Neural cell (in vitro differentiated cells): ENCODE data around the gene SNX15. TPM values are rescaled to one million over a fixed set of nuclear protein-coding genes. Genes with fewer than 3 reads are reported as not detected.

Experiments
- H2AFZ ChIP-seq: fragments of 200-600, 300-800 bp; sonication (generic), shearing (Covaris generic); 2 replicates; pipeline ENCODE4 v1.6.0; 2014; ENCODE audit warnings: low read depth, mild to moderate bottlenecking, antibody characterized with exemption, low read length, moderate library complexity
- H3F3A ChIP-seq: fragments of 200-600 bp; shearing (Covaris generic); 2 replicates; pipeline ENCODE4 v1.6.1; 2016; ENCODE audit warnings: mild to moderate bottlenecking, moderate library complexity, mixed read lengths, antibody characterized with exemption, low read length; ENCODE audit not compliant: insufficient read depth, poor library complexity, severe bottlenecking
- H3K27ac ChIP-seq: fragments of 200-600, 300-800 bp; sonication (generic), shearing (Covaris generic); 2 replicates; pipeline ENCODE4 v1.5.1; 2014; ENCODE audit warnings: mild to moderate bottlenecking, low read length, moderate library complexity
- H3K27me3 ChIP-seq: fragments of 300-800, 200-600 bp; sonication (generic), shearing (Covaris generic); 2 replicates; pipeline ENCODE4 v1.6.0; 2014; ENCODE audit warnings: mild to moderate bottlenecking, low read depth, low read length, moderate library complexity; ENCODE audit not compliant: insufficient read depth
- H3K36me3 ChIP-seq: fragments of 300-800, 200-600 bp; sonication (generic), shearing (Covaris generic); 2 replicates; pipeline ENCODE4 v1.5.1; 2014; ENCODE audit warnings: mild to moderate bottlenecking, antibody characterized with exemption, low read length, moderate library complexity; ENCODE audit not compliant: insufficient read depth
- H3K4me2 ChIP-seq: fragments of 300-800, 200-600 bp; sonication (generic), shearing (Covaris generic); 2 replicates; pipeline ENCODE4 v1.6.0; 2014; ENCODE audit warnings: mild to moderate bottlenecking, low read length
- H3K4me3 ChIP-seq: fragments of 300-800, 200-600 bp; sonication (generic), shearing (Covaris generic); 2 replicates; pipeline ENCODE4 v1.5.1; 2014; ENCODE audit warnings: mild to moderate bottlenecking, low read length, moderate library complexity
- H3K79me2 ChIP-seq: fragments of 200-600 bp; shearing (Covaris generic); replicated peaks from 2 replicates; pipeline ENCODE4 v1.6.0; 2014; ENCODE audit warnings: mild to moderate bottlenecking, low read length, moderate library complexity; ENCODE audit not compliant: insufficient read depth
- H3K9ac ChIP-seq: fragments of 300-800, 200-600 bp; sonication (generic), shearing (Covaris generic); 2 replicates; pipeline ENCODE4 v1.6.1; 2016; ENCODE audit warnings: mild to moderate bottlenecking, low read length, mixed read lengths
- H3K9me2 ChIP-seq: fragments of 200-600 bp; shearing (Covaris generic); 2 replicates; pipeline ENCODE4 v1.6.1; 2016; ENCODE audit warnings: mild to moderate bottlenecking, low read length, mixed read lengths; ENCODE audit not compliant: insufficient read depth
- H3K9me3 ChIP-seq: fragments of 200-600, 300-800 bp; sonication (generic), shearing (Covaris generic); 2 replicates; pipeline ENCODE4 v1.6.1; 2016; ENCODE audit warnings: mild to moderate bottlenecking, mixed run types, low read length, moderate library complexity, mixed read lengths
- H4K20me1 ChIP-seq: fragments of 200-600 bp; shearing (Covaris generic); 2 replicates; pipeline ENCODE4 v1.6.1; 2016; ENCODE audit warnings: mild to moderate bottlenecking, mixed run types; ENCODE audit not compliant: insufficient read depth
- EP300 ChIP-seq: fragments of 450-650 bp; conservative IDR thresholded peaks from 2 replicates; pipeline ENCODE4 v1.6.1; 2014; ENCODE audit warnings: antibody characterized with exemption, mild to moderate bottlenecking, moderate library complexity; ENCODE audit not compliant: poor library complexity, severe bottlenecking
- EZH2 ChIP-seq: fragments of 200-600, 300-800 bp; shearing (Covaris generic), sonication (generic); IDR thresholded peaks from 2 replicates; pipeline ENCODE4 v1.6.1; 2014; ENCODE audit warnings: antibody characterized with exemption, low read length, borderline replicate concordance, mild to moderate bottlenecking; ENCODE audit not compliant: insufficient read depth, poor library complexity, severe bottlenecking
- MXI1 ChIP-seq: fragments of 450-650 bp; conservative IDR thresholded peaks from 2 replicates; pipeline ENCODE4 v1.6.1; 2014; ENCODE audit warnings: antibody characterized with exemption, mild to moderate bottlenecking; ENCODE audit not compliant: poor library complexity, severe bottlenecking
- POLR2AphosphoS5 ChIP-seq: IDR thresholded peaks from 2 replicates; pipeline ENCODE4 v1.6.1; 2012
- RAD21 ChIP-seq: fragments of 450-650 bp; conservative IDR thresholded peaks from 2 replicates; pipeline ENCODE4 v1.6.1; 2014; ENCODE audit warnings: antibody characterized with exemption, mild to moderate bottlenecking, moderate library complexity
- REST ChIP-seq: IDR thresholded peaks from 2 replicates; pipeline ENCODE4 v1.6.1; 2012; ENCODE audit warnings: borderline replicate concordance
- SMC3 ChIP-seq: fragments of 450-650 bp; conservative IDR thresholded peaks from 2 replicates; pipeline ENCODE4 v1.6.1; 2014; ENCODE audit warnings: antibody characterized with exemption, mild to moderate bottlenecking, moderate library complexity; ENCODE audit not compliant: poor library complexity
- TAF1 ChIP-seq: IDR thresholded peaks from 2 replicates; pipeline ENCODE4 v1.6.1; 2012; ENCODE audit warnings: low read depth
- polyA plus RNA-seq: library from polyadenylated mRNA; depleted of rRNA; stranded (reverse); fragments of >200 nt; gene quantifications from 2 replicates; pipeline ENCODE4 v1.2.3, GENCODE V29; 2014
- TF ChIP-seq, protein P1 (sequence below): fragments of 450-650 bp; IDR thresholded peaks from 2 replicates; pipeline ENCODE4 v1.5.1; 2014; ENCODE audit warnings: antibody characterized with exemption, mild to moderate bottlenecking, moderate library complexity; ENCODE audit not compliant: poor library complexity, severe bottlenecking

SNX15 gene
- polyA plus RNA-seq, 1 donor from 2014 or later, result 11.2 TPM

GRCh38 chr11:65083834-65084597 is 56.8 kb downstream of the SNX15 start, which contains the start of the genes CDCA5 and ZFPL1:
CDCA5 (minus strand) TSS chr11:65084040; CDS start chr11:65083978, 62 bp downstream.
ZFPL1 (plus strand) TSS chr11:65084222; CDS start chr11:65084699, 477 bp downstream.
- TF ChIP-seq SMC3, result peak; percentile 26
- TF ChIP-seq POLR2AphosphoS5, result peak; percentile 96
- TF ChIP-seq, protein P1, sequence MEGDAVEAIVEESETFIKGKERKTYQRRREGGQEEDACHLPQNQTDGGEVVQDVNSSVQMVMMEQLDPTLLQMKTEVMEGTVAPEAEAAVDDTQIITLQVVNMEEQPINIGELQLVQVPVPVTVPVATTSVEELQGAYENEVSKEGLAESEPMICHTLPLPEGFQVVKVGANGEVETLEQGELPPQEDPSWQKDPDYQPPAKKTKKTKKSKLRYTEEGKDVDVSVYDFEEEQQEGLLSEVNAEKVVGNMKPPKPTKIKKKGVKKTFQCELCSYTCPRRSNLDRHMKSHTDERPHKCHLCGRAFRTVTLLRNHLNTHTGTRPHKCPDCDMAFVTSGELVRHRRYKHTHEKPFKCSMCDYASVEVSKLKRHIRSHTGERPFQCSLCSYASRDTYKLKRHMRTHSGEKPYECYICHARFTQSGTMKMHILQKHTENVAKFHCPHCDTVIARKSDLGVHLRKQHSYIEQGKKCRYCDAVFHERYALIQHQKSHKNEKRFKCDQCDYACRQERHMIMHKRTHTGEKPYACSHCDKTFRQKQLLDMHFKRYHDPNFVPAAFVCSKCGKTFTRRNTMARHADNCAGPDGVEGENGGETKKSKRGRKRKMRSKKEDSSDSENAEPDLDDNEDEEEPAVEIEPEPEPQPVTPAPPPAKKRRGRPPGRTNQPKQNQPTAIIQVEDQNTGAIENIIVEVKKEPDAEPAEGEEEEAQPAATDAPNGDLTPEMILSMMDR, result no peak
- TF ChIP-seq EZH2, result no peak
- TF ChIP-seq TAF1, result peak; percentile 80
- peak; percentile 100 for TF ChIP-seq MXI1
- TF ChIP-seq RAD21, result peak; percentile 19
- peak; percentile 71 for TF ChIP-seq REST
- peak; percentile 81 for TF ChIP-seq EP300
- Histone ChIP-seq H3K36me3 (no peaks in the 10 kb centered on the region), H3K27ac (peak within 1 kb of the TSS; percentile 85), H3K9me2 (no peaks in the 10 kb centered on the region), H3K9ac (peak within 1 kb of the TSS; percentile 84), H3K4me3 (peak within 1 kb of the TSS; percentile 84), H4K20me1 (no peaks in the 10 kb centered on the region), H3K9me3 (no peaks in the 10 kb centered on the region), H2AFZ (peak within 1 kb of the TSS; percentile 65), H3F3A (no peaks in the 10 kb centered on the region), H3K4me2 (peak within 1 kb of the TSS; percentile 88), H3K27me3 (no peaks in the 10 kb centered on the region), H3K79me2 (peaks cover 23% of the 10 kb centered on the region)

DNA sequence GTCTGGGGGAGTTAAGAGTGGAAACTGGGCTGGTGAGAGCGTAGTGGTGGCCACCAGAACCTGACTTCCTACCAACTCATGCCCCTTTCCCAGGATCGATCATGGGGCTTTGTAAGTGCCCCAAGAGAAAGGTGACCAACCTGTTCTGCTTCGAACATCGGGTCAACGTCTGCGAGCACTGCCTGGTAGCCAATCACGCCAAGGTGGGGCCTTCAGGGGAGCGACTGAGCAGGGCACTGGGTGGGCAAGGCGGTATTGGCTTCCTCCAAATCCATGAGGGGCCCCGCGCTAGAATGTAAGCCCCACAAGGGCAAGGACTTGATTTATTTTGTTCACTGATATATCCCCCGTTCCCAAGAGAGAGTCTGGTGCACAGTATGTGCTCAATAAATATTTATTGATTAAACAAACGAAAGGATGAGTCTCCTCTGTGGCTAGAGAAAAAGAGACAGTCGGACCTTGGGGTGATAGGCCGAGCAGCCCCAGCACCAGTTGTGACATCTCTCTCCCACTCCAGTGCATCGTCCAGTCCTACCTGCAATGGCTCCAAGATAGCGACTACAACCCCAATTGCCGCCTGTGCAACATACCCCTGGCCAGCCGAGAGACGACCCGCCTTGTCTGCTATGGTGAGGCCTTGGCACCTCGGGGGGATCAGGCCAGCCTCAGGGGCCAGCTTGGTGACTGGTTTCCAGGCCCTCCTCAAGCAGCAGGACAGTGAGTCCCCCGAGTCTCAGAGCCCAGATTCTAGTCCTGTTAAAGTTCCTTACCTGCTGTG is 57.5 kb downstream of the SNX15 start:
- H3K36me3 ChIP-seq, result no peaks in the 10 kb centered on the region
- peak overlapping the region; percentile 85 for H3K27ac ChIP-seq
- no peaks in the 10 kb centered on the region for H3K27me3 ChIP-seq
- peak overlapping the region; percentile 84 for H3K4me3 ChIP-seq
- H3K4me2 ChIP-seq, result peak overlapping the region; percentile 88
- H3K9ac ChIP-seq, result peak overlapping the region; percentile 84
- no peaks in the 10 kb centered on the region for H3F3A ChIP-seq
- H2AFZ ChIP-seq, result peak overlapping the region; percentile 65
- H3K79me2 ChIP-seq, result peaks cover 23% of the 10 kb centered on the region
- H3K9me3 ChIP-seq, result no peaks in the 10 kb centered on the region
- no peaks in the 10 kb centered on the region for H4K20me1 ChIP-seq
- no peaks in the 10 kb centered on the region for H3K9me2 ChIP-seq
- no peak for TF ChIP-seq SMC3
- TF ChIP-seq MXI1, result no peak
- TF ChIP-seq POLR2AphosphoS5, result no peak
- no peak for TF ChIP-seq EP300
- no peak for TF ChIP-seq TAF1
- no peak for TF ChIP-seq REST
- TF ChIP-seq, protein P1, result no peak
- TF ChIP-seq EZH2, result no peak
- no peak for TF ChIP-seq RAD21
